Erythroblast (primary cell): Measurements from ENCODE around the gene THNSL1.
"Not testable (repeated sequence)": the region's sequence is repeated elsewhere in the genome, so short reads cannot be mapped to it uniquely, and the experiment has no call there.

ENCODE experiments used
- DNase-seq, 2 experiments: peaks; one replicate each; lab custom pipeline; 2025; lab: John Stamatoyannopoulos, UW
- GATA1 ChIP-seq: IDR thresholded peaks from 2 replicates; pipeline ENCODE4 v1.6.1; 2011; ENCODE audit warnings: low read depth, mild to moderate bottlenecking, control low read depth, low read length, moderate library complexity
- POLR2A ChIP-seq: IDR thresholded peaks from 2 replicates; pipeline ENCODE4 v1.6.1; 2011; ENCODE audit warnings: mild to moderate bottlenecking, low read length

Gene THNSL1

DNA sequence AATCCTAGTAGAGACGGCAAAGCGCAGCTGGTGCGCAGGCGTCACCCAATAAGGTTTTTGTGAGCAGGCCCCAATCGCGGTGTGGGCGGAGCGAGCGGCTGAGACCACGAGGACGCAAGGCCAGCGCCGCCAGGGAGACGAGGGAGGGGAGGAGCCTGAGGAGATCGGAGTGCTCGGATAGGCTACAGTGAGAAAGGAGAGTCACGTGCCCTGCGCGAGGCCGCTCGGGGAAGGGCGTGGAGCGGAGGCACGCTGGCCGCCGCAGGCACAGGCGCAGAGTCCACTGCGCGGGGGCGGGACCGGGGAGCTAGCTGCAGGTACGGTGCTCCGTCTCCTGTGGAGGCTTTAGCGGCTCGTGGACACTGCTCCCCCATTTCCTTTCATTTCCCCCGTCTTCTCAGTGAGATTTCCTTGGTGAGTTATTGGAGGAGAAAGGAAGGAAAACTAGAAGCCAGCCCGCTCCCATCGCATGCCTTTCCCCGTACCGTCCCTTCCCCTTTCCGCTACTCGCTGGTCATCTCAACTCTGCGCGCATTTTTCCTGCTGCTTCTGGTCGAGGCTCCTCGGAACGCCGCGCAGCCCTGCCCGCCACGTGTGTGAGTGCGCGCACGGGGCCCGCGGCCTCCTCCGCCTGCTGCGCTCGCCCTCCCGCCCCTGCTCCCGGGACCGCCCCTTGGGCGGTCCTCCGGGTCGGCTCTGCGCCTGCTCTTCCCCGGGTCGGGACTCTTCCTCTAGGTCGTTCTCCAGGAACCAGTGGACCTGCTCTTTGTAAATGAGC, at the start of gene THNSL1:
TSS of gene THNSL1 (plus strand) at position 237 of the 778 bp plus-strand sequence. CDS start 6,612 bp downstream, outside the sequence.
- TF ChIP-seq POLR2A (peak; percentile 91), GATA1 (no peak)
- peak; percentile 97 to 98 for DNase-seq

- no peak for TF ChIP-seq GATA1
- TF ChIP-seq POLR2A: no peak
- no peak for DNase-seq
These were observed 49.4 kb upstream of the THNSL1 start for GRCh38 chr10:24966962-24967481.

- no peak for TF ChIP-seq GATA1
- DNase-seq: no peak
These were observed 48.1 kb upstream of the THNSL1 start for GRCh38 chr10:24968349-24968748.

- not testable (repeated sequence) for DNase-seq
These were observed 47.5 kb upstream of the THNSL1 start for GRCh38 chr10:24968951-24969350.

DNA sequence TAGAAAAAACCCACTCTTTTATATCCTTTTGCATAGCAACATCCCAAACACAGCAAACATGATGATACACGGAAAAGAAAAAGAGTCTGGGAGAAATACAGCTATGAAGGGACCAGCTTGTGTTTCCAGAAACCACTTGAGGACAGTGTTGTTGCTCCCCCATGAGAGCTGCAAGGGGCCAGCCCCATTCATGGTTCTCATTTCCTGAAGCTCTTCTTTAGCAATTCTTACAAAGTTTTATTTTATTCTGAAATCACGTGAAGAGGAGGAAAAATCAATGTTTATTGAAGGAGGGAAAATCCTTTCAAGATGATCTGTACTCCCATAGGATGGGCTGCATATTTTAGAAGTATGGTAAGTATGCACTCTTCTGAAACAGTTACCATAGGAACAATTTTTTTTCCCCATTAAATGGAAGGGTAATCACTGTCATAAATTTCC, 46.6 kb upstream of the THNSL1 start:
- TF ChIP-seq POLR2A (no peak), GATA1 (no peak)
- no peak for DNase-seq

DNA sequence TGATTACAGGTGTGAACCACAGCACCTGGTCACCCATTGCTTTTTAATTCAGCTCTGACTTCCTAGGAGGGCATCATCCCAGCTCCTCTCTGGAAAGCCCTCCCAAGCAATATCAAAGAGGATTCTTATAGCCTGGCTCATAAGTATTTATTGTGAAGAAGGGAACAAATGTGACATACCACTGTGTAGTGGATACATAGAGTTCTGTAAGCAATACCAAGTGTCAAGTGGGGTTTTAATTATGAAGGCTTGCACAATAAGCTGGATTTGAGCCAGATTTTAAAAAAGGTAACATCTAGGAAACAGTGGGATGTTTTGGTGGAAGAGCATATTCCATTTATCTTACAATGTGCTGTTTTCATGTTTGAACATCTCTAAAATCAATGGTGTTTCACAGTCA, 45.0 kb upstream of the THNSL1 start:
- TF ChIP-seq POLR2A: no peak
- no peak for TF ChIP-seq GATA1
- no peak for DNase-seq

- TF ChIP-seq POLR2A (no peak), GATA1 (no peak)
- DNase-seq: no peak
These were observed 43.2 kb upstream of the THNSL1 start for GRCh38 chr10:24973163-24973562.

DNA sequence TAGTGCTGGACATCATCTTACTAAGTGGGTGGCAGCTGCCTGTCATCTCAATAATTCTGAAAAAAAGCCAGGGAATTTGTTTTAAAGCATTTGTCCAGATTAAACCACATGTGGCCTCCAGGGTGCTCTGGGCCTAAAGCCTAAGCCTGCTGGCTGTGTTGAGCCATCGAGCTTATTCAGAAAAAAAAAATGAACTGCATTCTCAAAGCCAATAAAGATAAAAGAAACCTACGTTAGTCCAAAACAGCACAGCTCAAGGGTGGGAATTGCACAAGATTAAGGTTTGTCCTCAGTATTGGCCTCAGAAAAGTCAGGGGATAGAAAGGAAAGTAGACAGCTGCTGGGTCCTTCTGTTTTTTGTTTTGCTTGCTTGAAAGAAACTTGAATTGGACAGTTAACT, 41.4 kb upstream of the THNSL1 start:
- DNase-seq: no peak

DNA sequence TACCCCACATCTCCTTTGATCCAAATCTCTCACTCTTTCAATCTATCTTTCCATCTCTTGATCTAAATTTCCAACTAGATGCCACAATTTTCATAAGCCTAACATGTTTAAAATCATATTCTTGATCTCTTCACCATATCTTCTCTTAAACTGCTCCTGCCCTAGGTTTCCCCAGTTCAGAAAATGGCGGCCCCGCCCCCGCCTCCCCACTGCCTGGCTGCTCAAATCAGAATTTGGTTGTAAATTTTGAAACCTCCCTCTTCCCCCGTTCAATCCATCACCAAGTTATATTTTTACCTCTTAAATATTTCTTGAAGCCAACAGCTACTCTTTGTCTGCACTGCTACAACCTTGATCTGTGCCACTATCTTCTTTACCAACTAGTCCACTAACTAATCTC, 36.7 kb upstream of the THNSL1 start:
- no peak for TF ChIP-seq GATA1
- TF ChIP-seq POLR2A: no peak

More for the DNA sequence above, 41.4 kb upstream of the THNSL1 start:
- TF ChIP-seq POLR2A: no peak
- no peak for TF ChIP-seq GATA1

GRCh38 chr10:24981161-24981710, 35.2 kb upstream of the THNSL1 start:
- TF ChIP-seq GATA1: no peak
- TF ChIP-seq POLR2A: no peak
- no peak for DNase-seq

More for the DNA sequence above, 36.7 kb upstream of the THNSL1 start:
- no peak for DNase-seq

- TF ChIP-seq GATA1 (no peak), POLR2A (no peak)
- no peak for DNase-seq
These were observed 33.9 kb upstream of the THNSL1 start for GRCh38 chr10:24982319-24983112.

GRCh38 chr10:24983130-24983529, 33.3 kb upstream of the THNSL1 start:
- TF ChIP-seq POLR2A (no peak), GATA1 (no peak)

GRCh38 chr10:24983946-24984345, 32.5 kb upstream of the THNSL1 start:
- no peak for DNase-seq
- TF ChIP-seq GATA1: no peak

More at GRCh38 chr10:24983130-24983529, 33.3 kb upstream of the THNSL1 start:
- no peak for DNase-seq

DNA sequence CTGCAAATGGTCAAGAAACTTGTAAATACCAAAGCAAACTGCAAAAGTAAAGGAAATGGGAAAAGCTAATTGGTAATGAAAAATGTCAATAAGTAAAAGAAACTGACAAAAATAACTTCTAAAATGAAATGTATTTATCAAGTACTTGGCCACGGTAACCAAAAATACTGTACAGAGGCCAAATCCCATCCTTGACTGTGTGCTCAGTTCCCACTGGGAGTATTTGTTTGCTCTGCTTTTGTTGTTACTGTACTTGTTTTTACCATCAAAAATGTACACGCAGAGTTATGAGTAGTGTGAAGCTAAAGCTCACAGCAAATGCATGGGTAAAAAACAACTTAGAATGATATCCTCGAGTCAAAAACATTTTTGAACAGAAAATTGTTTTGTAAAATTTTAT, 31.5 kb upstream of the THNSL1 start:
- TF ChIP-seq POLR2A (no peak), GATA1 (no peak)
- DNase-seq: no peak
